ELR (cell line): ENCODE results near the gene RHD.
A peak's percentile ranks its signal among the peaks of the same experiment; 100 is the strongest.
"Not testable (repeated sequence)": the region's sequence is repeated elsewhere in the genome, so short reads cannot be mapped to it uniquely, and the experiment has no call there.

Experiments used
- DNase-seq: peaks from one replicate; pipeline ENCODE4 v3.0.0-alpha.2; 2015; ENCODE audit warnings: low read depth

RHD gene

GRCh38 chr1:25272238-25272637, at the start of gene RHD:
Gene RHD (plus strand): TSS chr1:25272509. CDS start chr1:25272548, 39 bp downstream.
- DNase-seq: not testable (repeated sequence)

GRCh38 chr1:25222606-25223005, 49.7 kb upstream of the RHD start:
- DNase-seq: no peak

GRCh38 chr1:25223471-25223870, 48.8 kb upstream of the RHD start:
- peak; percentile 60 for DNase-seq

- DNase-seq: peak; percentile 95
Observed at GRCh38 chr1:25232027-25232865, 40.1 kb upstream of the RHD start, which contains the start of gene SYF2. Gene SYF2 (minus strand): TSS chr1:25232502. CDS start chr1:25232467, 35 bp downstream.

- DNase-seq: peak; percentile 91
Observed at GRCh38 chr1:25232866-25233784, 39.2 kb upstream of the RHD start.

- not testable (repeated sequence) for DNase-seq
Observed at GRCh38 chr1:25235411-25235810, 36.9 kb upstream of the RHD start.

- not testable (repeated sequence) for DNase-seq
Observed at GRCh38 chr1:25236261-25236660, 36.0 kb upstream of the RHD start.

- DNase-seq: no peak
Observed at GRCh38 chr1:25238046-25238445, 34.3 kb upstream of the RHD start.

- DNase-seq: peak; percentile 91
Observed at GRCh38 chr1:25239681-25240541, 32.4 kb upstream of the RHD start.

- DNase-seq: no peak
Observed at GRCh38 chr1:25243907-25244306, 28.4 kb upstream of the RHD start.

GRCh38 chr1:25245393-25245792, 26.9 kb upstream of the RHD start:
- no peak for DNase-seq

- DNase-seq: peak; percentile 71
Observed at GRCh38 chr1:25245809-25246599, 26.3 kb upstream of the RHD start.

- DNase-seq: peak; percentile 43
Observed at GRCh38 chr1:25246600-25247023, 25.7 kb upstream of the RHD start.

GRCh38 chr1:25247024-25247828, 25.1 kb upstream of the RHD start, which contains the start of gene RSRP1:
Gene RSRP1 (minus strand): TSS chr1:25247454. CDS start chr1:25246963, 491 bp downstream.
- peak; percentile 97 for DNase-seq

GRCh38 chr1:25247829-25248754, 24.2 kb upstream of the RHD start:
- no peak for DNase-seq

- DNase-seq: peak; percentile 78
Observed at GRCh38 chr1:25253911-25254310, 18.4 kb upstream of the RHD start.

GRCh38 chr1:25255706-25256577, 16.4 kb upstream of the RHD start:
- no peak for DNase-seq

- DNase-seq: peak; percentile 18
Observed at GRCh38 chr1:25256578-25256965, 15.7 kb upstream of the RHD start.
